H1 (cell line): ENCODE measurements around the gene EIPR1. TPM values are rescaled to one million over a fixed set of nuclear protein-coding genes. Genes with fewer than 3 reads are reported as not detected.

Experiments
- BACH1 ChIP-seq: IDR thresholded peaks from 2 replicates; pipeline ENCODE4 v1.6.1; 2012; ENCODE audit warnings: low read length, improper control_type of control experiment
- EP300 ChIP-seq, 2 experiments: IDR thresholded peaks; 1 replicate in 1 of 2; 2 replicates in 1 of 2; pipeline ENCODE4 v1.6.1; 2011 to 2012; ENCODE audit warnings: low read depth in 2 of 2, low read length in 2 of 2, mild to moderate bottlenecking in 2 of 2, borderline replicate concordance in 1 of 2, inconsistent platforms in 1 of 2, moderate library complexity in 1 of 2
- NRF1 ChIP-seq: IDR thresholded peaks from 2 replicates; pipeline ENCODE4 v1.6.1; 2011; ENCODE audit warnings: mild to moderate bottlenecking, low read depth, low read length, improper control_type of control experiment
- POU5F1 ChIP-seq: IDR thresholded peaks from 2 replicates; pipeline ENCODE4 v1.6.1; 2011; ENCODE audit warnings: low read depth, mild to moderate bottlenecking, low read length, moderate library complexity
- RFX5 ChIP-seq: IDR thresholded peaks from 2 replicates; pipeline ENCODE4 v1.6.1; 2011; ENCODE audit warnings: low read depth, low read length, improper control_type of control experiment, borderline replicate concordance
- SIN3A ChIP-seq, 2 experiments: IDR thresholded peaks in 1 of 2; conservative IDR thresholded peaks in 1 of 2; 2 replicates each; pipeline ENCODE4 v1.6.1; 2011 to 2012; ENCODE audit warnings: low read length in 2 of 2, improper control_type of control experiment in 1 of 2, low read depth in 1 of 2, mild to moderate bottlenecking in 1 of 2
- SP1 ChIP-seq: IDR thresholded peaks from 2 replicates; pipeline ENCODE4 v1.6.1; 2011; ENCODE audit warnings: low read depth, low read length
- polyA plus RNA-seq, 7 experiments: library from polyadenylated mRNA; depleted of rRNA in 3 of 7; stranded (reverse) in 5 of 7; unstranded in 2 of 7; fragments of >200 nt in 5 of 7; fragments of 200-250 nt in 2 of 7; gene quantifications; 1 replicate in 5 of 7; 2 replicates in 1 of 7; 4 replicates in 1 of 7; pipeline versions ENCODE4 v1.2.1 to v1.2.3, GENCODE V29; 2011 to 2013; ENCODE audit warnings: missing spikeins in 2 of 7, mixed read lengths in 2 of 7
- total RNA-seq: library from RNA; stranded (reverse); fragmentation: NEBNext Ultra II Directional; extraction: Animal tissue kit (Norgen Biotek cat#: 25700); gene quantifications from 2 replicates; pipeline ENCODE4 v1.2.1, GENCODE V29; 2021

Gene EIPR1
- total and polyA plus RNA-seq, 2 of the 8 experiments (the other 6 are each of a cell fraction or from before 2014, with no cell fraction given) = 26.3 to 56.4 TPM

DNA sequence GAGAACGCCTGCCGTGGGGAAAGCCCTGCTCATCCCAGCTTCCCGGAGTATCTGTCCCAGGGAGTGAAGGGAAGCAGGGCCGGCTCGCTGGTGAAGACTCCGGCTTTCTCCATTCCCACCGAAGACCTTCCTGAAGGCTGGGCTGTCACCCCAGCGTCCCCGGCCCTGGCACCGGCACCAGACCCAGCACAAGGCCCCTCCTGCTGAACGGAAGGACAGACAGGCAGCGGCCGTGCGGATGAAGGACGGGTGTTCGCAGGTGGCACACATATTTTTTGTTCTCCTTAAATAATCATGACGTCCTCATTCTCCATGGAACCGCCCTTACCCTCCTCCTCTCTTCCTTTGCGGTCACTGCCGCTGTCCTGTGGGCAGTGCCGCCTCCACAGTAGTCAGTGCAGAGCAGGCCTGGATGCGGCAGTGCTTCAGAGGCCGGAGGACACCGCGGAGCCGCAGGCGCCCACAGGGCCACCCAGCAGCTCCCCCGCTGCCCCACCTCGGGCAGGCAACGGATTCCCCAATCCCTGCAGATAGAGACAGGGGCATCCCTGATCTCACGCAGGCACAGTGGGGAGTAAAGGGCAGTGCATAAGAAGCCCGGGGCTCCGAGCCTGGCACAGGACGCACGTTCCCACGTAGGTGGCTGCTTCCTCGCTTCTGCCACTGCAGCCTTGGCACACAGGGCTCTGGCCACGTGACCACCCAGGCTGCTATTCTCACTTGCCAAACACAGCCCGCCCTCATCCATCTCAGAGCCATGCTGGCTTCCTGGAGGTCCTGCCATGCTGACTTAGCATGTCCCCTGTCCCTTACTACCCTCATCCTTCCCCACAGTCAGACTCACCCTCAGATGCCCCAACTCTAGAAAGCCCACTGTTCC is 229.7 kb downstream of the EIPR1 start (continued):
- no peak for TF ChIP-seq EP300 (IDR thresholded peaks at IDR 0.05; ENCODE audit: borderline replicate concordance in 1 of 2, low read depth in 2 of 2, low read length in 2 of 2)
- TF ChIP-seq POU5F1 = no peak
- no peak for TF ChIP-seq BACH1
- TF ChIP-seq SP1 = no peak
- no peak for TF ChIP-seq NRF1
- TF ChIP-seq SIN3A (conservative IDR thresholded peaks at IDR 0.05 in 1 of 2, IDR thresholded peaks at IDR 0.05 in 1 of 2; ENCODE audit: low read depth in 1 of 2, low read length in 2 of 2) = no peak
- TF ChIP-seq RFX5 = no peak
